GM12874 (cell line): Measurements from ENCODE around the gene UNC80.

Experiments
- CTCF ChIP-seq: IDR thresholded peaks from 2 replicates; pipeline ENCODE4 v1.5.1; 2011; ENCODE audit warnings: low read depth, mild to moderate bottlenecking, control low read depth, low read length, moderate library complexity; ENCODE audit not compliant: insufficient read depth

UNC80 gene

DNA sequence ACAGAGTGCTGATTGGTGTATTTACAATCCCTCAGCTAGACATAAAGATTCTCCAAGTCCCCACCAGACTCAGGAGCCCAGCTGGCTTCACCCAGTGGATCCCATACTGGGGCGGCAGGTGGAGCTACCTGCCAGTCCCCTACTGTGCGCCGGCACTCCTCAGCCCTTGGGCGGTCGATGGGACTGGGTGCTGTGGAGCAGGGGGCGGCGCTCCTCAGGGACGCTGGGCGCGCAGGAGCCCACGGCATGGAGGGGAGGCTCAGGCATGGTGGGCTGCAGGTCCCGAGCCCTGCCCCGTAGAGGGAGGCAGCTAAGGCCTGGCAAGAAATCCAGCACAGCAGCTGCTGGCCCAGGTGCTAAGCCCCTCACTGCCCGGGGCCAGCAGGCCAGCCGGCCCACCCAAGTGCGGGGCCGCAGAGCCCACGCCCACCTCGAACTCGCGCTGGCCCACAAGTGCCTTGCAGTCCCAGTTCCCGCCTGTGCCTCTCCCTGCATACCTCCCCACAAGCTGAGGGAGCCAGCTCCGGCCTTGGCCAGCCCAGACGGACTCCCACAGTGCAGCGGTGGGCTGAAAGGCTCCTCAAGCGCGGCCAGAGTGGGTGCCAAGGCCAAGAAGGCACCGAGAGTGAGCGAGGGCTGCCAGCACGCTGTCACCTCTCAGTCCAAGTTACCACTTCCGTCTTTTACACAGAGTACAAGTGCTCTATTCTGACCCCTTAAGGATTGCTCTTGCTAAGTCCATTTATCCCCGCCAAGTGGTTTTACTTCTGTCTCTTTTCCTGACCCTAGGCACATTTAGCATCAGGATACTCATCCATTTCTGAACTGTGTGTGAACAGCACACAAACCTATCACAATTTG lies 229.1 kb downstream of the UNC80 start:
- no peak for TF ChIP-seq CTCF

GRCh38 chr2:210002158-210003157 lies 230.8 kb downstream of the UNC80 start, which contains the start of gene RPE:
TSS of gene RPE (plus strand) at chr2:210002638. CDS start at chr2:210002662, 24 bp downstream.
- no peak for TF ChIP-seq CTCF

- no peak for TF ChIP-seq CTCF
These were observed 231.7 kb downstream of the UNC80 start for GRCh38 chr2:210003359-210003758.

GRCh38 chr2:210004881-210005280 lies 233.2 kb downstream of the UNC80 start:
- TF ChIP-seq CTCF, result no peak

GRCh38 chr2:210007895-210008294 lies 236.3 kb downstream of the UNC80 start:
- TF ChIP-seq CTCF, result no peak

DNA sequence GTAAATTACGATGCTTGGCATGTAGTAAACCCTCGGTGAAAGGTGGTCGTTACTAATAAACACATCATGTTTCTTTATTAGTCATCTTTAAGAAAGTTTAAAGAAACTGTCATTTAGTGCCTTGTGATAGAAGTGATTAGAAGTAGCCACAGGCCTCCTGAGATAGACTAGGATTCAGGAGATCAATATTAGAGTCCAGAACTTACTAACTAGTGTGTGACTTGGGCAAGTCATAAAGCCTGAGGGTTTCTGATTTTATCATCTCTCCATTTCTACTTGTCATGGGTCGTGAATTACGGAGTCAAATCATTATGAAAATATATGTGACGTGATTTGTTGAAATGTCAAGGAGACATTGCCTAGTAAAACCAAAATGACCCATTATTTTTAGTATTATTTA lies 237.5 kb downstream of the UNC80 start:
- no peak for TF ChIP-seq CTCF

DNA sequence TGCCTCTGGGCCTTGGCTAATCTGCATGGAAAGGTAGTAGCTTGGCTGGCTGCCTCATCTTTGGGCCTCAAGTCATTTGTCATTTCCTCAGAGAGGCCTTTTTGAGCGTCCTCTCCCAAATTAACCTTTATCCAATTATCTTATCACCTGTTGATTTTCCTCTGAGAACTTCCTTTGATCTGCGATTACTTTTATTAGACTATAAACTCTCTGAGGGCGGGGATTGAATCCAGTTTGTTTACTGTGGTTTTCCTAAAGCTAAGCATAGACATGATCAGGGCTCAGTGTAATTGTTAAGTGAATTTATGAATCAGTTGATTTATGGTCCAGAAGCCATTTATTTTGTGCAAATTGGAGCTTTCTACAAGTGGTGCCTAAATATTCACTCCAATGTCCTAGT lies 238.3 kb downstream of the UNC80 start:
- no peak for TF ChIP-seq CTCF
